ENCODE data around the gene WNT5A.

DNA sequence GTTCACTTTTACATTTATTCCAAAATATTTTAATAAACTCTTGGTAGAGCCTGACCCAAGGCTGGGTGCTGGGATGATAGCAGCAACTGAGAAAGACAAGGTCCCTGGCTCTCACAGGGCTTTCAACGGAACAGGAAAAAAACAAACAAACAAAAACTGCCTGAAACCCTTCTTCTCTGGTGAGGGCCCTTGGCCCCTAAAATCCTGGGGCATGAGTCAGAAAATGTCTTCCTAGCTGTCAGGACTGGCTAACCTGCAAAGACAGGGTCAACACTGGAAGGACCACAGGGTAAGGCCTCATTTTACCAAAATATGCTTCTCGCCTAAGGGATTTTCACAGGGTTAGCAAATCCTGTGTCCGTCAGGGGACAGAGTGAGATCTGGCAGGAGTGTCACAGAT is 45.7 kb upstream of the WNT5A start:
- TF ChIP-seq, protein P1, sequence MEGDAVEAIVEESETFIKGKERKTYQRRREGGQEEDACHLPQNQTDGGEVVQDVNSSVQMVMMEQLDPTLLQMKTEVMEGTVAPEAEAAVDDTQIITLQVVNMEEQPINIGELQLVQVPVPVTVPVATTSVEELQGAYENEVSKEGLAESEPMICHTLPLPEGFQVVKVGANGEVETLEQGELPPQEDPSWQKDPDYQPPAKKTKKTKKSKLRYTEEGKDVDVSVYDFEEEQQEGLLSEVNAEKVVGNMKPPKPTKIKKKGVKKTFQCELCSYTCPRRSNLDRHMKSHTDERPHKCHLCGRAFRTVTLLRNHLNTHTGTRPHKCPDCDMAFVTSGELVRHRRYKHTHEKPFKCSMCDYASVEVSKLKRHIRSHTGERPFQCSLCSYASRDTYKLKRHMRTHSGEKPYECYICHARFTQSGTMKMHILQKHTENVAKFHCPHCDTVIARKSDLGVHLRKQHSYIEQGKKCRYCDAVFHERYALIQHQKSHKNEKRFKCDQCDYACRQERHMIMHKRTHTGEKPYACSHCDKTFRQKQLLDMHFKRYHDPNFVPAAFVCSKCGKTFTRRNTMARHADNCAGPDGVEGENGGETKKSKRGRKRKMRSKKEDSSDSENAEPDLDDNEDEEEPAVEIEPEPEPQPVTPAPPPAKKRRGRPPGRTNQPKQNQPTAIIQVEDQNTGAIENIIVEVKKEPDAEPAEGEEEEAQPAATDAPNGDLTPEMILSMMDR (IDR thresholded peaks at IDR 0.05): no peak
- TF ChIP-seq POLR2A (IDR thresholded peaks at IDR 0.05) (no peak), POLR2AphosphoS5 (IDR thresholded peaks at IDR 0.05) (no peak)
